Hematopoietic multipotent progenitor cell treated with erythropoietin and hydrocortisone succinate and interleukin-3 and kit ligand, for 8 days (in vitro differentiated cells): Measurements from ENCODE around the gene FNTB.

Source experiments
- DNase-seq: peaks from one replicate; pipeline ENCODE4 v3.0.0-alpha.2; 2015

Gene FNTB

GRCh38 chr14:64983439-64984310, 3.0 kb upstream of the FNTB start:
- peak; percentile 80 for DNase-seq

DNA sequence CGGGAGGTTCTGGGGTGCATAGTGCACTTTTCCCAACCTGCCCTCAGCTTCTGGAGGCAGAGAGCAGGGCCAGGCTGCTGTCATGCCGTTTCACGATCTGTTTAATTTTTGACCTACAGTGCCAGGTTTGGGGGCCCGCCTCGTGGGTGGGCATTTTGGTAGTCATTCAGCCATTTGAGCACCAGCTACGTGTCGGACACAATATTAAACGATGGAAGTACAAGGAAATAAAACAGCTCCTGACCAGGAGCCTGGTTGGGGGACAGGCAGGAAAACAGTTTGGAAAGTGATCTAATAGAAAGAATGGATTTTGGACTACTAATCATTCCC, 708 bp downstream of the FNTB start:
- DNase-seq, result no peak

GRCh38 chr14:64990296-64990695, 3.6 kb downstream of the FNTB start:
- no peak for DNase-seq

DNA sequence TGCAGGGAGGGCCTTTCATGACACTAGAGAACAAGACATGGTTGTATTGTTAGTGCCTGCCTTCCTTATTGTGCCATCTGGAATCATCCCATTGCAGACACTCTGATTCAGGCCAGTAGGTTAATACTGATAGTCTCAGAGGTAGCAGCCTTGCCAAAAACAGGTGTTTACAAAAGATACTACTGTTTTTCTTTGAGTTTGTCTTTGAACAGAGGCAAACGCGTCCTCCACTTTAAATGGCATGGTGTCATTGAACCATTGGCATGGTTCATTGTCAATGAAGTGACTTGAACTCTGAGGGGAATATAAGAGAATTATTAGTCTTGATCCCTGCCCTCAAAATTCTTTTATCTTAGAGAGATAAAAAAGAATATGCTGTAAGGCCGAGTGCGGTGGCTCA, 4.2 kb downstream of the FNTB start:
- peak; percentile 40 for DNase-seq

GRCh38 chr14:64992328-64992885, 5.7 kb downstream of the FNTB start:
- no peak for DNase-seq

- no peak for DNase-seq
Observed at GRCh38 chr14:64993266-64993930, 6.7 kb downstream of the FNTB start.

- no peak for DNase-seq
Observed at GRCh38 chr14:64994540-64994939, 7.8 kb downstream of the FNTB start.

DNA sequence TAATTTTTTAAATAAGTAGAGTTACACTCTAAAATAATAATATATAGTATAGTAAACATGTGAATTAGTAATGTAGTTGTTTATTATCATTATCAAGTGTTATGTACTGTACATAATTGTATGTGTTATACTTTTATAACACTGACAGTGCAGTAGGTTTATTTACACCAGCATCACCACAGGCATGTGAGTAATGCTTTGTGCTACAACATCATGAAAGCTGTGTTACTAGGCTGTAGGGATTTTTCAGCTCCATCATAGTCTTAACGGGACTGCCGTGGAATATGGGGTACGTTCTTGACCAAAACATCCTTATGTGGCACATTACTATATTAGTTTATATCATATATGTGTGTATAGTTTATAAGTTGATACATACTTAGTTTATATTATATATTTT, 8.6 kb downstream of the FNTB start:
- DNase-seq, result no peak

DNA sequence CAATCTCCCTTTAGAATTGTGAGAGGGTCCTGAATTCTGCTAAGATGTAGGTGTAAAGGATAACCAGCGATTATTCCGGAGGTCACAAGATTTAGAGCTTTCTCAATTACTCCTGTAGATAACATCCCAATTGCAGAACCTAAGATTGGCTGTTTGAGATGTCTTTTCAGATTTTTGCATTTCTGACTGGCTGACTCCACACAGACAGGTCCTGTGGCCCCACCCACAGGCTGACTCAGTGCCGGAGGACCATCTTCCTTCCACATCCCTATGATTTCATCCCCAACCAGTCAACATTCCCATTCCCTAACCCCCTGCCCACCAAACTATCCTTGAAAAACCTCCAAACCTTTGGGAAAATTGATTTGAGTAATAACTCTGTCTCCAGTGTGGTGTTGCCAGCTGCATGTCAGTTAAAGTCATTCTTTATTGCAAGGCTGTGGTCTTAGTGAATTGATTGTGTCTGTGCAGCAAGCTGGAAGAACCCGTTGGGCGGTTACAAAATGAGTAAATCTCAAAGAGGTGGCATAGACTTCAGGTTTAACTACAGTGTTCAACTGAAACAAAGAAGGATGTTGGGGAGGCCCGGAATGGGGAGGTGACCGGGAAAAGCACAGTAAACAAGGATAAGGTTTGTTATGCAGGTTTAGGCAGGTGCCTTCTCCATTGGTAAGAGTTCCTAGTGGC, 10.6 kb downstream of the FNTB start:
- no peak for DNase-seq

GRCh38 chr14:64998455-64998931, 11.8 kb downstream of the FNTB start:
- DNase-seq, result no peak

DNA sequence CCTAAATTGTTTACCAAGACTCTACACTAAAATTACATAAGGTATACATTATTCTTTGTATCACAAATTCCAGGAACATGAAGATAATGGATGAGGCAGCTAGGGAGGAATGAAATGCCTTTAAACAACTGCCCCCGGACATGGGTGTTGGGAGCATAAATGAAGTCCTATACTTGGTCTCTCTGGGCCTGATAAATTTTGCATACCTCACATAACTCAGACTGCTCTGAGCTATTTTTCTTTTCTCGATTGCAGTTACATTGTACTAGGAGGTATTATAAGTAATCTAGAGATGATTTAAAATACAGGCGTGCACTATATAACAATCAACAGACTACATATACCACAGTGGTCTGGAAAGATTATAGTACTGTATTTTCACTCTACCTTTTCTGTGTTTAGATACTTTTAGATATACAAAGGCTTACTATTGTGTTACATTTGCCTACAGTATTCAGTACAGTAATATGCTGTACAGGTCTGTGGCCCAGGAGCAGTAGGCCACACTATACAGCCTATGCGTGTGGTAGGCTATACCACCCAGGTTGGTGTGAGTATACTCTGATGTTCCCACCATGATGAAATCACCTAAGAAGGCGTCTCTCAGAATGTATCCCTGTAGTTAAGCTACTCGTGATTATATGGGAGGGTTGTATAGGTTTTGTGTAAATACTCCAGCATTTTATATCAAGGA, 14.3 kb downstream of the FNTB start:
- DNase-seq, result no peak

DNA sequence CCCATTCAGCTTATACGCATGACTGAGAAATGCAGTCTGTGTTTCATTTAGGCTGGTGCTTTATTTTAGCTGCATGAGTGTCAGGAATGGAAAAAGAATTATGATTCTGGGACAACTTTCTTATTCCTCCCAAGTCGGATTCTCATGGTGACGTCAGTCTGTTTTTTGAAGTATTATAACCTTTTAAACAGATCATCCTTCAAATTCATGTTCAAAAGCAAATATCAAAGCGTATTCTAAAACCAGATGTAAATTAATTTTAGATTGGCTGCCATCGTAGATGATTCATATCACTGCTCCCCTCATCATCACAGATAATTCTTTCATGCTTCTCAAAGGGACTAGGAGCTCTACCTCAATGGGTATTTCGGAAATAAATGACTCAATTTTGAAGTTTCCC, 15.0 kb downstream of the FNTB start:
- no peak for DNase-seq

- no peak for DNase-seq
Observed at GRCh38 chr14:65002586-65003210, 16.0 kb downstream of the FNTB start.

- DNase-seq, result no peak
Observed at GRCh38 chr14:65003394-65003793, 16.7 kb downstream of the FNTB start.

GRCh38 chr14:65006261-65006721, 19.6 kb downstream of the FNTB start:
- no peak for DNase-seq

DNA sequence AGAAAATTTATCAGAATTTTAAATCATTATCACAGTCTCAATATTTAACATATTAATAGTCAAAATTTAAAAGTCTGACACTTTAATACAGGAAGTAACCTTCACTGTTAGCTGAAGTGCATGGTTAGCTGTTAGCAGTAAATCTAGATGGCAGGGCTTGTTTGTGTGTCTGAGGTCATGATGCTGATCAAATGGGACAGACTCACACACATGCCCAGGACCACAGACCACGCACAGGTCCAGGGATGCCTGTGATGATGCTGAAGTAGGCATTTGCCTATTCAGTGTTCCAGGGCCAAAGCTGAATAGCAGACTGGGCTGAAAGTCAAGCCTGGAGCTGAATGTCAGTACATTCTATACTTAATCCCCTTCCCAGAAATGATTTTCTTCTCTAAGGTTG, 20.5 kb downstream of the FNTB start:
- DNase-seq, result no peak

DNA sequence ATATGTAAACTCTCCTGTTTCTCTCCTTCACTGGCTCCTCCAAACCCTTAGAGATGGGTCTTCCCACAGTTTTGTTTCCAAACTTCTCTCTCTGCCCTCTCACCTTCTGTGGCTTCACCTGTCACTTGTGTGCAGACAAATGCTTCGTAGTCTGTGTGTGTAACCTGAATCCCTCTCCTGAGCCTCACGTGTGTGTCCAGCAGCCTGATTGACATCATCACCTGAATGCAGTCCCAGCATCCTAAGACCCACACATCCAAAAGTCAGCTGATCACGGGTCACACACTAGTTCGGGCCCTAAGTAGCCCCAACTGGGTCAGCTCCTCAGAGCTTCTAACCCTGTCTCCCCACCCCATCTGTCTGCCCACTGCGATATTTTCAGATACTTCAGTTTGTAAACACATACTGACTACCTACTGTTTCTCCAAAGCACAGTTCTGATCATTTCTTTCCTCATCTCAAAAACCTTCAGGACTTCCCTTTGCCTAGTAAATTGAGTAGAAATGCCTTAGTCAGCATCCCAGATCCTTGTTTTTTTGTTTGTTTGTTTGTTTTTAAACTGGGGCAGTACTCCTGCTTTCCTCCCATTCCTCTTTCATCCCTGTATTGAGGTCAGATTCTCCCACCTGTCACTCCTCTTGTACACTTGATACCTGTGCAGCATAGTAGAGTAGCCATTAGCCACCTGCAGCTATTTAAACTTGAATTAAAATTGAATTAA, 23.7 kb downstream of the FNTB start:
- DNase-seq, result no peak

GRCh38 chr14:65011538-65011937, 24.8 kb downstream of the FNTB start:
- DNase-seq, result no peak

DNA sequence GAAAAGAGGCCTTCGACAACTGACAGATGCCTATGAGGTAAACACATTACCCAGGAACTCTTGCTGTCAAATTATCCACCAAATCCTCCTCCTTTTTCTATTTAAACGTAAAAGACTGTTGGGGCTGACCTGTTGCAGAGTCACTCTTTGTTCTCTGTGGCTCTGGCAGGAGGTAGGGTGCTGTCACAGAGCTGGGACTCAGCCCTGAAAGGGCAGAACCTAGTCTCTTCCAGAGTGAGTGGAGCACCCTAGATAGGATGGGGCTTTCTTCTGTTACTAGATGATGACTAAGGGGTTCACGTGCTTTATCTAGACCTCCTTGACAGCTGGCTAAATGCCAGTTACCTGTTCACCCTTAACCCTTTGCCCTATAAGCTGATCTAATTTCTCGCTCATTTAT, 25.7 kb downstream of the FNTB start:
- DNase-seq, result no peak

- no peak for DNase-seq
Observed at GRCh38 chr14:65015391-65015790, 28.7 kb downstream of the FNTB start.

DNA sequence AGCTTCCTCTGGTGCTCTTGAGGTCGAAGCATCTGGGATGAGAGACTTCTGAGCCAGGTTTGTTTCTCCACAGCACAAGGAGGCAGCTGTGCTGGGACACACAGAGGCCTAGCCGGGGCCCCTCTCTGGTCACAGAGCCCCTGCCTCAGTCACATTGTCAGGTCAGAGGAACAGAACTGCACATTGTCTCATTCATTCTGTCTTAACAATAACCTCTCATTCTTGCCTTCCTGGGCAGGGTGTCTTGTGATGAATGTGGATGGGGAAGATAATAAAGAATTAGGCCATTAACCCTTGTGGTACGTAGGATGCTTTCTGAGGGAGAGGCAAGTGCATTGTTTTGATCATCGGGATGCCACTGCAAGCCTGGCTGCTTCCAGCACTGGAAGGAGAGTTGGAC, 29.8 kb downstream of the FNTB start:
- DNase-seq, result no peak
